Breast epithelium (tissue), 3 donors: ENCODE results near the gene FYB2.

Experiments
- POLR2A ChIP-seq: fragments of 450-650 bp; IDR thresholded peaks from one replicate; pipeline ENCODE4 v1.6.1; 2016; ENCODE audit warnings: antibody characterized with exemption, mild to moderate bottlenecking, moderate library complexity
- POLR2AphosphoS5 ChIP-seq, 3 donors: sonication (generic); formaldehyde crosslinking; IDR thresholded peaks; one replicate each; pipeline ENCODE4 v1.6.1; 2017; ENCODE audit warnings: antibody characterized with exemption in 3 of 3
- TF ChIP-seq, protein P1 (sequence below), 3 donors: fragments of 450-650 bp; IDR thresholded peaks; one replicate each; pipeline ENCODE4 v1.5.1; 2016 to 2017; ENCODE audit warnings: antibody characterized with exemption in 3 of 3, mild to moderate bottlenecking in 3 of 3, moderate library complexity in 3 of 3

DNA sequence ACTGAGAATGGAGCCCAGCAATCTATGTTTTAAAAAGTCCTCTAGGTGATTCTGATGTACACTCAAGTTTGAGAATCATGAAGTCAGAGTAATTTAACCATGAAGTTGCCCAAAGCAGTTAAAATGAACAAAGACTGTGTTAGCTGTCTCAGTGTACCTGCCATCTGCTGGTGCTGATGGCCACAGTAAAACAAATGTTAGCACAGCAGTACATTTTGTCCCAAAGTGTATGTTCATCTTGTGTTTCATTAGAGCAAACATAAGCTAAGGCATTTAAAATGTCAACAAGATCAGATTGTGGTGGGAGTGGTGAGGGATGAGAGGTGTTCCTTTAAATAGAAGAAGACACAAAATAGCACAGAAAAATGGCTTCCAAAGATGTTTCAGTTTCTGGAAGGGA is 31.1 kb downstream of the FYB2 start:
- TF ChIP-seq, protein P1, sequence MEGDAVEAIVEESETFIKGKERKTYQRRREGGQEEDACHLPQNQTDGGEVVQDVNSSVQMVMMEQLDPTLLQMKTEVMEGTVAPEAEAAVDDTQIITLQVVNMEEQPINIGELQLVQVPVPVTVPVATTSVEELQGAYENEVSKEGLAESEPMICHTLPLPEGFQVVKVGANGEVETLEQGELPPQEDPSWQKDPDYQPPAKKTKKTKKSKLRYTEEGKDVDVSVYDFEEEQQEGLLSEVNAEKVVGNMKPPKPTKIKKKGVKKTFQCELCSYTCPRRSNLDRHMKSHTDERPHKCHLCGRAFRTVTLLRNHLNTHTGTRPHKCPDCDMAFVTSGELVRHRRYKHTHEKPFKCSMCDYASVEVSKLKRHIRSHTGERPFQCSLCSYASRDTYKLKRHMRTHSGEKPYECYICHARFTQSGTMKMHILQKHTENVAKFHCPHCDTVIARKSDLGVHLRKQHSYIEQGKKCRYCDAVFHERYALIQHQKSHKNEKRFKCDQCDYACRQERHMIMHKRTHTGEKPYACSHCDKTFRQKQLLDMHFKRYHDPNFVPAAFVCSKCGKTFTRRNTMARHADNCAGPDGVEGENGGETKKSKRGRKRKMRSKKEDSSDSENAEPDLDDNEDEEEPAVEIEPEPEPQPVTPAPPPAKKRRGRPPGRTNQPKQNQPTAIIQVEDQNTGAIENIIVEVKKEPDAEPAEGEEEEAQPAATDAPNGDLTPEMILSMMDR (IDR thresholded peaks at IDR 0.05) = no peak
- TF ChIP-seq POLR2A (no peak), POLR2AphosphoS5 (IDR thresholded peaks at IDR 0.05) (no peak)
